H1 (cell line): ENCODE data around the gene NDRG4. TPM values are rescaled to one million over a fixed set of nuclear protein-coding genes. Genes with fewer than 3 reads are reported as not detected.

Source experiments
- CTCF ChIA-PET: fragments of 300-600 bp; sonication (Branson Sonifier 250); formaldehyde crosslinking; loops from one replicate; lab custom pipeline; 2021; ENCODE audit not compliant: partially characterized antibody; lab: Charles Lee
- POLR2A ChIA-PET: fragments of 300-600 bp; sonication (Branson Sonifier 250); formaldehyde crosslinking; loops from one replicate; lab custom pipeline; 2021; ENCODE audit warnings: inconsistent platforms; ENCODE audit not compliant: partially characterized antibody; lab: Charles Lee
- DNase-seq, 2 experiments: peaks; one replicate each; pipeline versions ENCODE4 v3.0.0 to v3.0.0-alpha.2; 2010 to 2022; ENCODE audit warnings: low spot score in 2 of 2, low read depth in 1 of 2, mixed read lengths in 1 of 2
- FAIRE-seq: peaks from 2 replicates; lab custom pipeline; 2011; peaks lifted over from hg19 to GRCh38; lab: Jason Lieb, UNC
- H2AFZ ChIP-seq: 2 replicates; pipeline ENCODE4 v1.8.1; 2012; ENCODE audit warnings: low read length, inconsistent platforms
- H2AK5ac ChIP-seq: 2 replicates; pipeline ENCODE4 v1.6.1; 2013; ENCODE audit warnings: low read depth, low read length
- H2BK120ac ChIP-seq: replicated peaks from 2 replicates; pipeline ENCODE3; 2013; ENCODE audit warnings: low read depth, low read length, inconsistent platforms
- H2BK12ac ChIP-seq: 2 replicates; pipeline ENCODE4 v1.6.1; 2013; ENCODE audit warnings: low read depth, low read length
- H2BK15ac ChIP-seq: 2 replicates; pipeline ENCODE4 v1.6.1; 2013; ENCODE audit warnings: low read length
- H2BK20ac ChIP-seq: 2 replicates; pipeline ENCODE4 v1.6.1; 2013; ENCODE audit warnings: low read length
- H2BK5ac ChIP-seq: 2 replicates; pipeline ENCODE4 v1.6.1; 2013; ENCODE audit warnings: low read depth, low read length
- H3K14ac ChIP-seq: 2 replicates; pipeline ENCODE4 v1.6.1; 2013; ENCODE audit warnings: inconsistent platforms; ENCODE audit not compliant: insufficient read length
- H3K18ac ChIP-seq: 2 replicates; pipeline ENCODE4 v1.6.1; 2013; ENCODE audit warnings: low read length; ENCODE audit errors: extremely low read depth
- H3K23ac ChIP-seq: 2 replicates; pipeline ENCODE4 v1.6.1; 2013; ENCODE audit warnings: inconsistent platforms; ENCODE audit not compliant: insufficient read length
- H3K23me2 ChIP-seq: 2 replicates; pipeline ENCODE4 v1.6.1; 2013; ENCODE audit warnings: low read depth, low read length
- H3K27ac ChIP-seq: 2 replicates; pipeline ENCODE4 v1.6.1; 2011; ENCODE audit warnings: low read depth, low read length, inconsistent platforms
- H3K27me3 ChIP-seq, 4 experiments: replicated peaks in 1 of 4; 1 replicate in 1 of 4; 2 replicates in 3 of 4; pipeline versions ENCODE4 v1.6.1 to v1.8.1; 2011 to 2013; ENCODE audit warnings: low read length in 3 of 4, mild to moderate bottlenecking in 3 of 4, inconsistent platforms in 2 of 4, mixed read lengths in 2 of 4, moderate library complexity in 1 of 4; ENCODE audit not compliant: control insufficient read depth in 3 of 4, insufficient read depth in 3 of 4; ENCODE audit errors: extremely low read depth in 1 of 4
- H3K36me3 ChIP-seq, 4 experiments: 2 replicates each; pipeline versions ENCODE4 v1.6.1 to v1.8.1; 2011 to 2013; ENCODE audit warnings: mild to moderate bottlenecking in 4 of 4, low read length in 3 of 4, moderate library complexity in 2 of 4, control low read depth in 1 of 4, inconsistent platforms in 1 of 4; ENCODE audit not compliant: insufficient read depth in 4 of 4, control insufficient read depth in 2 of 4
- H3K4ac ChIP-seq: replicated peaks from 2 replicates; pipeline ENCODE3; 2013; ENCODE audit warnings: low read length, low read depth, mixed read lengths, inconsistent platforms; ENCODE audit not compliant: insufficient read length
- H3K4me1 ChIP-seq, 4 experiments: replicated peaks in 1 of 4; 1 replicate in 1 of 4; 2 replicates in 3 of 4; pipeline versions ENCODE4 v1.6.1 to v1.8.1; 2011 to 2013; ENCODE audit warnings: low read length in 3 of 4, inconsistent platforms in 2 of 4, mixed read lengths in 1 of 4; ENCODE audit not compliant: insufficient read depth in 4 of 4, control insufficient read depth in 3 of 4
- H3K4me2 ChIP-seq, 2 experiments: 2 replicates each; pipeline versions ENCODE4 v1.6.1 to v1.8.1; 2011 to 2013; ENCODE audit warnings: low read depth in 2 of 2, low read length in 2 of 2, control low read depth in 1 of 2, inconsistent platforms in 1 of 2, mild to moderate bottlenecking in 1 of 2; ENCODE audit not compliant: insufficient read depth in 1 of 2
- H3K4me3 ChIP-seq, 4 experiments: fragments of 200-600, 300-600 bp in 1 of 4; sonication (generic), shearing (Covaris generic), sonication (Bioruptor Twin) in 1 of 4; 2 replicates each; pipeline versions ENCODE4 v1.5.1 to v1.8.1; 2011 to 2016; ENCODE audit warnings: low read length in 4 of 4, low read depth in 3 of 4, control low read depth in 2 of 4, inconsistent platforms in 2 of 4, mild to moderate bottlenecking in 2 of 4, mixed read lengths in 1 of 4, moderate library complexity in 1 of 4; ENCODE audit not compliant: insufficient read depth in 2 of 4; ENCODE audit errors: extremely low read depth in 1 of 4
- H3K56ac ChIP-seq: replicated peaks from 2 replicates; pipeline ENCODE3; 2013; ENCODE audit warnings: low read depth, mild to moderate bottlenecking, mixed read lengths, low read length, inconsistent platforms; ENCODE audit not compliant: insufficient read length
- H3K79me1 ChIP-seq: 2 replicates; pipeline ENCODE4 v1.6.1; 2013; ENCODE audit warnings: low read depth, low read length, control low read depth
- H3K79me2 ChIP-seq, 2 experiments: 2 replicates each; pipeline versions ENCODE4 v1.6.1 to v1.8.1; 2012 to 2013; ENCODE audit warnings: low read length in 2 of 2, mild to moderate bottlenecking in 2 of 2, inconsistent platforms in 1 of 2; ENCODE audit not compliant: insufficient read depth in 2 of 2, control insufficient read depth in 1 of 2
- H3K9ac ChIP-seq, 4 experiments: replicated peaks in 1 of 4; 1 replicate in 1 of 4; 2 replicates in 3 of 4; pipeline versions ENCODE4 v1.6.1 to v1.8.1; 2011 to 2013; ENCODE audit warnings: low read depth in 3 of 4, low read length in 3 of 4, control low read depth in 2 of 4, mild to moderate bottlenecking in 2 of 4, moderate library complexity in 2 of 4, inconsistent platforms in 1 of 4; ENCODE audit errors: extremely low read depth in 1 of 4
- H3K9me3 ChIP-seq, 2 experiments: 2 replicates each; pipeline versions ENCODE4 v1.6.1 to v1.8.1; 2012 to 2013; ENCODE audit warnings: mild to moderate bottlenecking in 2 of 2, moderate library complexity in 2 of 2, control low read depth in 1 of 2, inconsistent platforms in 1 of 2, low read depth in 1 of 2, low read length in 1 of 2, mixed read lengths in 1 of 2; ENCODE audit not compliant: insufficient read depth in 2 of 2
- H4K20me1 ChIP-seq, 2 experiments: replicated peaks in 1 of 2; 2 replicates each; pipeline versions ENCODE3 to v1.8.1; 2011 to 2013; ENCODE audit warnings: inconsistent platforms in 2 of 2, low read length in 2 of 2, mild to moderate bottlenecking in 1 of 2; ENCODE audit not compliant: insufficient read depth in 2 of 2, control insufficient read depth in 1 of 2
- H4K5ac ChIP-seq: 2 replicates; pipeline ENCODE4 v1.6.1; 2013; ENCODE audit warnings: low read length, low read depth, mixed read lengths, inconsistent platforms; ENCODE audit not compliant: insufficient read length
- H4K8ac ChIP-seq: 2 replicates; pipeline ENCODE4 v1.8.0; 2013; ENCODE audit warnings: mild to moderate bottlenecking, moderate library complexity, low read length, inconsistent platforms; ENCODE audit not compliant: insufficient read depth; ENCODE audit errors: extremely low read depth
- H4K91ac ChIP-seq: replicated peaks from 2 replicates; pipeline ENCODE3; 2013; ENCODE audit warnings: low read length, mixed read lengths, inconsistent platforms; ENCODE audit not compliant: insufficient read length
- ASH2L ChIP-seq: fragments of 200-600, 300-600 bp; sonication (generic); IDR thresholded peaks from one replicate; pipeline ENCODE4 v1.7.1; 2017; ENCODE audit warnings: low read length
- CREB1 ChIP-seq: IDR thresholded peaks from 2 replicates; pipeline ENCODE4 v1.6.1; 2012; ENCODE audit warnings: inconsistent platforms
- KDM5A ChIP-seq: fragments of 200-600 bp; IDR thresholded peaks from 2 replicates; pipeline ENCODE4 v1.7.1; 2012; ENCODE audit warnings: mild to moderate bottlenecking, low read length, inconsistent platforms, mixed read lengths
- MAFK ChIP-seq: IDR thresholded peaks from 2 replicates; pipeline ENCODE4 v1.6.1; 2012; ENCODE audit warnings: low read depth, mild to moderate bottlenecking, improper control_type of control experiment, low read length
- WGBS, 2 experiments: shearing (Covaris generic) in 1 of 2; methylation state at CpG; one replicate each; pipeline versions ENCODE4 v1.1.6 to v1.1.7; 2013 to 2015; ENCODE audit warnings: low lambda C conversion rate in 2 of 2, mixed read lengths in 2 of 2, inconsistent platforms in 1 of 2, low coverage in 1 of 2, missing lambda C conversion rate in 1 of 2; ENCODE audit not compliant: insufficient replicate concordance in 2 of 2, insufficient coverage in 1 of 2, insufficient read length in 1 of 2; ENCODE audit errors: extremely low coverage in 1 of 2, missing lambda C conversion rate in 1 of 2; 5-methylcytosine and 5-hydroxymethylcytosine counted together
- polyA plus RNA-seq, 7 experiments: library from polyadenylated mRNA; depleted of rRNA in 3 of 7; stranded (reverse) in 5 of 7; unstranded in 2 of 7; fragments of >200 nt in 5 of 7; fragments of 200-250 nt in 2 of 7; gene quantifications; 1 replicate in 5 of 7; 2 replicates in 1 of 7; 4 replicates in 1 of 7; pipeline versions ENCODE4 v1.2.1 to v1.2.3, GENCODE V29; 2011 to 2013; ENCODE audit warnings: missing spikeins in 2 of 7, mixed read lengths in 2 of 7
- total RNA-seq: library from RNA; stranded (reverse); fragmentation: NEBNext Ultra II Directional; extraction: Animal tissue kit (Norgen Biotek cat#: 25700); gene quantifications from 2 replicates; pipeline ENCODE4 v1.2.1, GENCODE V29; 2021

NDRG4 gene
- total and polyA plus RNA-seq, 2 of the 8 experiments (the other 6 are each of a cell fraction or from before 2014, with no cell fraction given): 20.8 to 30.9 TPM

DNA sequence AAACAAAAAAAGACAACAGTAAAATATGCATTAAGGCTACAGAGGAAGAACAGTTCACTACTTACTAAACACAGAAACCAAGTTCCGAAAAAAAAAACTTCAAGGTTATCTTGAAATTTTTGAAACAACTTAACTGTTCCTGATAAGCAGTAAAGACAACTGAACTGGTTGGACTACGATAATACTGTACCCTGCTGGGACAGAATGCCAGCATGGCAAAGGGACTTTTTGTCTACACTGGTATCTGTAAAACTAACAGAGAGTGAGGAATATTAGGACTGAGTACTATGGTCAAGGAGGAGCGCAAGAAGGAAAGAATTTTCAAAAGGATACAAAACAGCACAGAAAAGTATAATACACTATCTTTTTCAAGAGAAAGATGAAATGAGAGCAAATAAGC, 35.2 kb downstream of the NDRG4 start:
- no peak for DNase-seq
- H3K79me2 ChIP-seq: no peaks in the 10 kb centered on the region
- H3K56ac ChIP-seq: no peak overlapping the region
- no peak overlapping the region for H3K14ac ChIP-seq
- no peaks in the 10 kb centered on the region for H3K23me2 ChIP-seq
- no peaks in the 10 kb centered on the region for H3K4me1 ChIP-seq
- H3K23ac ChIP-seq: no peak overlapping the region
- no peak for FAIRE-seq
- H3K27ac ChIP-seq: no peak overlapping the region
- H3K36me3 ChIP-seq: peaks cover 61 to 95% (median 85%) of the 10 kb centered on the region in 4 experiments
- H3K79me1 ChIP-seq: no peaks in the 10 kb centered on the region; the same call in 1 of the 2 replicates
- ChIA-PET CTCF (no interaction called here), POLR2A (no interaction called here)
- H2AFZ ChIP-seq: no peak overlapping the region
- no peak overlapping the region for H3K4me2 ChIP-seq
- H3K9ac ChIP-seq: no peak overlapping the region
- no peak for TF ChIP-seq CREB1
- TF ChIP-seq MAFK: no peak
- TF ChIP-seq KDM5A: no peak
- no peak for TF ChIP-seq ASH2L
- no peaks in the 10 kb centered on the region for H3K9me3 ChIP-seq
- no peak overlapping the region for H4K5ac ChIP-seq
- no peak overlapping the region for H2BK20ac ChIP-seq
- 92% methylated on average over 3 of the region's 3 CpGs; no CpG with 5 or more reads in 1 of the 2 experiments for WGBS, 2 experiments
- H4K20me1 ChIP-seq: peaks cover 3 to 8% of the 10 kb centered on the region in 2 experiments
- H2BK15ac ChIP-seq: no peak overlapping the region
- no peak overlapping the region for H3K4me3 ChIP-seq
- no peak overlapping the region for H4K91ac ChIP-seq
- no peak overlapping the region for H2BK5ac ChIP-seq
- H3K27me3 ChIP-seq: no peaks in the 10 kb centered on the region
- H4K8ac ChIP-seq: no peak overlapping the region
- no peak overlapping the region for H2BK120ac ChIP-seq
- no peak overlapping the region for H3K4ac ChIP-seq
- no peak overlapping the region for H2BK12ac ChIP-seq
- no peak overlapping the region for H2AK5ac ChIP-seq
- H3K18ac ChIP-seq: no peak overlapping the region
